Measurements from ENCODE around the gene EHMT2.

GRCh38 chr6:31920811-31921210, 23.3 kb upstream of the EHMT2 start:
- TF ChIP-seq CTCF (conservative IDR thresholded peaks at IDR 0.05) = no peak
- no peak for TF ChIP-seq EZH2 (IDR thresholded peaks at IDR 0.05; ENCODE audit: low read depth)
